IPS-18c (cell line): ENCODE results near the gene SPDYE3.
"Not testable (repeated sequence)": the region's sequence is repeated elsewhere in the genome, so short reads cannot be mapped to it uniquely, and the experiment has no call there.

Source experiments
- H3K4me3 ChIP-seq: 2 replicates; pipeline ENCODE4 v1.7.0; 2013; ENCODE audit warnings: low read depth, mild to moderate bottlenecking, low read length, moderate library complexity; ENCODE audit not compliant: insufficient read depth
- H3K9me3 ChIP-seq: one replicate; pipeline ENCODE4 v1.6.1; 2013; ENCODE audit warnings: mild to moderate bottlenecking, low read length, moderate library complexity; ENCODE audit not compliant: control insufficient read depth, insufficient read depth

SPDYE3 gene

DNA sequence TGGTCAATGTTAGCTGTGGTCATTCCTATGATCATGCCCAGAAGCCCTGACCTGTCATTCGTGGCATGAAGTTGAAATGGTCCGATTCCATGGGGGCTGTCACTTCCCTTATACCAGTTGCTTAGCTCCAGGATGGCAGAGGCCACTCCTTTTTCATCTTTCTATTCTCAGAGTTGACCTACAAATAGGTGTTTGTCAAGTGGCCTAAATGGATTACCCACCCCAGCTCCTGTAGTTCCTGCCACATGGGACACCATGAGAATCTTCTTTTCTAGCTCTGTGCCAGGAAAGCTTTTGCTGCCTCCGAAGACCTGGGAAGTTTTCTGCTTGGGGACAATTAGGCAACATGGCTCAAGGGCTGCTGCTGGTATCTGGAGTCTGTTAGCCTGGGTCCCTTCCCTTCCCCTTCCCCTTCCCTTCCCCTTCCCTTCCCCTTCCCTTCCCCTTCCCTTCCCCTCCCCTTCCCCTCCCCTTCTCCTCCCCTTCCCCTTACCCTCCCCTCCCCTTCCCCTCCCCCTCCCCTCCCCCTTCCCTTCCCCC, 25.4 kb upstream of the SPDYE3 start:
- H3K4me3 ChIP-seq: not testable (repeated sequence)

DNA sequence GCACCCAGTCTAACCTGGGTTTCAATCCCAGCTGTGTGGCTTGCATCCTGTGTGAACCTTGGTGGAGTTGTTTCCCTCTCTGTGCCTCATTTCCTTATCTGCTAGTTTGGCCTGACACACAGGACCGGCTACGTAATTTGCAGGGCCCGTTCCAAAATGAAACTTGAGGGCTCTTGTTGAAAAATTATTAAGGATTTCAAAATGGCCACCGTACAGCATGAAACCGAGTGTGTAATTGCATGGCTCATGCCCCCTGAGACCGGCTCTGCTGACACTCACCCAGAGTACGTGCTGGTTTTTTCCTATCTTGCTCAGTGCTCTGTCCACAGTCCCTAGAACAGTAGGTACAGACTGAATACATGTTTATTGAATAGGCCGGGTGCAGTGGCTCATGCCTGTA, 24.4 kb upstream of the SPDYE3 start:
- not testable (repeated sequence) for H3K9me3 ChIP-seq, H3K4me3 ChIP-seq

More for the DNA sequence above, 25.4 kb upstream of the SPDYE3 start:
- not testable (repeated sequence) for H3K9me3 ChIP-seq

DNA sequence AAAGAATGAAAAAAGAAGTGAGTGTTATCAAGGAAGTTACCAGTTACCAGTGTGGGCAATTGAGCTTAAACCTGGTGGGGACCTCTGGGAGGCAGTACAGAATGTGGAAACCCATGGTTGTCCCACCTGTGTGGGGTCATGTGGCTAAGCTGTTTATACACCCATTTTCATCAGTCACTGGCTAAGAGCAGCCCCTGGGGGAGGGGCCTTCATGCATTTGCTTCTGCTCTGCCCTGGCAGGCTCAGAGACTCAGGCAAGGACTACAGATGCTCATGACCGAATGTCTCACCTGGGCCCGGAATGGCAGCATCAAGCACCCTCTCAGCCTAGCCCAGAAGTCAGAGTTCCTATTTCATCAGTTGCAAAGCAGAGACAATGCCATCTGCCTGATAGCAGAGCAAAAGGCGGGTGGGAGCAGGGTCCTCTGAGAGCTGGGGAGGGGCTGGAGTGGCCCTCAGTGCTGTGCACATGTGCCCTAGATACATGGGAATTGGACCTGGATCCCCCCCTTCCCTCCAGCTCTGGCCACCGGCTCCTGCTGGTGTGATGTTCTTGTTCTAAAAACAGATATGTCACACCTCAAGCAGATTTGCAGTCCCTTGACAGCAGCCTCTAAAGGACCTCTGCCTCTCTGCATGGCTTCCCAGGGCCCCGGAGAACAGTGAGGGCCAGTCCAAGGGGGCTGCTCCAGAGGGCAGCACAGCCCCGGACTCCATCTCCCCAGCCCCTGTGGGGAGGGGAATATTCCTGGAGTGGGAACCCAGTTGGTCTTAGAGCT, 20.1 kb upstream of the SPDYE3 start:
- H3K9me3 ChIP-seq, H3K4me3 ChIP-seq: not testable (repeated sequence)

DNA sequence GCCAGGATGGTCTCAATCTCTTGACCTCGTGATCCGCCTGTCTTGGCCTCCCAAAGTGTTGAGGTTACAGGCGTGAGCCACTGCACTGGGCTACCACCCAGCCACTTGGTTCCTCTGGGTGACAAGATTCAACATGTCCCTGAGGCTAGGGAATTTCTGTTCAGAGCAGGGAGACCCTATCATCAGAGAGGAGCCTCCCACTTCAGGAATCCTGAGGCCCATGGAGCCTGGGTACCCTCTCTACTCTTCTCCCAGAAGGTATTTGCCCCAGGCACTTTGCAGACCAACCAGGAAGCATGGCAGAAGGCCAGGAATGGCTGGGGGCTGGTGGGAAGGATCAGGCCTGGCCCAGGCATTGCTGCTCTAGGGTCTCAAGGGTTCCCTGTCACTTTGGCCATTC, 19.2 kb upstream of the SPDYE3 start:
- not testable (repeated sequence) for H3K4me3 ChIP-seq, H3K9me3 ChIP-seq

DNA sequence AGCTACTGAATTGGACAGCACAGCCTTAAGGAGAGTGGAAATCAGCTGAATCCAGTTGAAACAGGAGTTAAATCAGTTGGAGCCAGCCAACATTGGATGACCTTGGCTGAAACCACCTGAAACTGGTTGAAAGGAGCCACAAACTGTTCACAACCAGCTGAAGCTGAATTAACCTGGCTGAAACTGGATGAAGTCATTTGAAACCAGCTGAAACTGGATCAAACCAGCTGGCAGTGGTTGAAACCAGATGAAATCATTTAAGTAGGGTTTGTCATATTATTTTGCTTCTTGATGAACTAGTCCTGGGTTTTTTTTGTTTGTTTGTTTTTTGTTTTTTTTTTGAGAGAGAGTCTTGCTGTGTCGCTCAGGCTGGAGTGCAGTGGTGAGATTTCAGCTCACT, 15.3 kb upstream of the SPDYE3 start:
- H3K4me3 ChIP-seq, H3K9me3 ChIP-seq: not testable (repeated sequence)

DNA sequence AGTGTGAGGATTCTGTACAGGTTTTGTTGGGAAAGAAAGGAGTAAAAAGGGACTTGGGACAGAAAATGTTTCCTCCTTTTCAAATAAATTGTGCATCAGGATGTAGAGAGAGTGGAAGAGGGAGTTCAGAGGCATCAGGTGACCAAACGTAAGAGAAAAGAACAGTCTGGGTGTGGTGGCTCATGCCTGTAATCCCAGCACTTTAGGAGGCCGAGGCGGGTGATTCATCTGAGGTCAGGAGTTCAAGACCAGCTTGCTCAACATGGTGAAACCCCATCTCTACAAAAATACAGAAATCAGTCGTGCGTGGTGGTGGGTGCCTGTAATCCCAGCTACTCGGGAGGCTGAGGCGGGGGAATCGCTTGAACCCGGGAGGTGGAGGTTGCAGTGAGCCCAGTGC, 12.2 kb upstream of the SPDYE3 start:
- not testable (repeated sequence) for H3K4me3 ChIP-seq, H3K9me3 ChIP-seq

DNA sequence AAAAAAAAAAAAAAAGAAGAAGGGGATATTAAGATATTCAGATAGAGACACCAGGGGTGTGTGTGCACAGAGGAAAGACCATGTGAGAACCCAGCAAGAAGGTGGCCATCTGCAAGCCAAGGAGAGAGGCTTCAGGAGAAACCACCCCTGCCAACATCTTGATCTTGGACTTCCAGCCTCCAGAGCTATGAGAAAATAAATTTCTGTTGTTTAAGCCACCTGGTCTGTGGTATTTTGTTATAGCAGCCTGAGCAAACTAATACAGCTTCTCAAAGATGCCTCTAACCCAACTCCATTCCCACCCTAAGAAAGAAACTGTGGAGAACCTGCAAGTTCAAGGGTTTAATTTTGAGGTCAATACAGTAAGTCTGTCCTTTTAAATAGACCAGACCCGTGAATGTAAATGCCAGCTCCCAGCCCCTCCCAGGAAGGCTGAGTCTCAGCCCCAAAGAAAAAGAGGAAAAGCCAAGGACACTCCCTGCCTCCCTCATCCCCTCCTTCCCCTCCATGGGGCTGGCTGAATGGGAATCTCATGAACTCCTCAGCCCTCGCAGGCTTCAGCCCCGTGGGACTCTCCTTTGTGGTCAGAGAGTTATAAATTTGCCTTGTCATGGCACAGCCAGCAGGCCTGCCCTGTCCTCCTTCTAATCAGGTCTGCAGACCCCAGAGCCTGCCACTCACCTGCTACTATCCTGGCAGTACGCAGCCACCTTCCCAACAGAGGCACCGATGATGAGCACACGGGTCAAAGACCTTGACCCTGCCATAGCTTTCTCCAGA, 9.5 kb upstream of the SPDYE3 start:
- H3K9me3 ChIP-seq: not testable (repeated sequence)

DNA sequence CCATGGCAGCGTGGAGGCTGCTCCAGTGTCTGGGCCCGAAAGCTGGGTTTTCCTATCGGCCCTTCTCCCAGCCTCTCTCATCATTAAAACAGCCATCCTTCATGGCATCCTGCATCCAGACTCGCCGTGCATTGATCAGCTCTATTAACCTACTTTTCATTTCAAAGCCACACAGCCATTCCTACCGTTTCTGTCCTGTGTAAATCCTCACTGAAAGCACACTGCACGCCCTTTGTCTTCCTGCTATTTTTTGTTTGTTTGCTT, 8.9 kb upstream of the SPDYE3 start:
- not testable (repeated sequence) for H3K9me3 ChIP-seq, H3K4me3 ChIP-seq

More for the DNA sequence above, 9.5 kb upstream of the SPDYE3 start:
- H3K4me3 ChIP-seq: not testable (repeated sequence)

DNA sequence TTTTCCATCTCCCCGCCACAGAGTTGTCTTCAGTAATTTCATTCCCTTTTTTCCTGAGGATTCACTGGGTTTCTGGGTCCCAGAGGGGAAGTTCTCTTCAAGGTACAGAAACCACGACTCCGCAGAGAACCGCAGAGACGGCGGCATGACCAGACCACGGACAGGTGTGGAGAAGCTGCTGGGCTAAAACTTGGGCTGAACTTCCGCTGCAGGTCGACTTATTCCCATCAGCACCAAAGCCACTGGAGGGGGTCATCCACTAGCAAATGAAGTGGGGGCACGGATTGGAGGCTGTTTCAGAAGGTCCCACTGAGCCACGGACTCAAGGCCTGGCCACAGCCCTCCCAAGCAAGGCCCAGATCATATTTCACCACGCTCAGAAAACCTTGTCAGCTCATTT, 3.0 kb upstream of the SPDYE3 start:
- not testable (repeated sequence) for H3K9me3 ChIP-seq

DNA sequence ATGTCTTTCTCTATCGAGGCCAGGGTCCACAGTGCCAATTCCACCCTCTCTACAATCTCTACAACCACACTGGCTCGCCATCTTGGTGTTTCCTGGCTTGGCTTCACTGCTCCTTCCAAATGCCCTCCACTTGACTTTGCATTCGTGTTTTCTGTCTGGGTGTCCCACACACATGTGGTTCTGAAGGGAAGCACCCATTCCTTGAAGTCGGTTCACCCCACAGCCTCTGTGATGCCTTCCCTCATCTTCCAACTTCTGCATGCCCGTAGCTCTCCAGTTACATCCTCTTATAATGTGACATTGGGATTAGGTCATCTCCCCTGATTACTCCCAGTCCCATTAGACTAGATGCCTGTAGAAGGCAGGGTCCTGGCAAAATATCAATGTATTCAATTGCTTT, 10.8 kb downstream of the SPDYE3 start:
- not testable (repeated sequence) for H3K4me3 ChIP-seq, H3K9me3 ChIP-seq

More for the DNA sequence above, 3.0 kb upstream of the SPDYE3 start:
- H3K4me3 ChIP-seq: not testable (repeated sequence)

DNA sequence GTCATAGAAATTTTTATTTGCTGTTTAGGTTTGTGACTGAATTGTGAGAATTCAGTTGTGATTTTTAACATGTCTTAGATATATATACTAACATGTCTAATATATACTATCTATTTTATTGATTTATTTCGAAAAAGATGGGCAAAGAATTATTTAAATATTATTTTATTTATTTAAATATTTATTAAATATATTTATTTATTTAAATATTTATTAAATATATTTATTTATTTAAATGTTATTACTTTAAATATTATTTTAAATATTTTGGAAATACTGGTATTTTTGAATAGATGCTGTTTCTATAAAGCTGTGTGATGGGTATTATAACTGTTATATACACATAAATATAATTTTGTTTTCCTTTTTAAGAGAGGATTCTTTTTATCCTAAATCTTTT, 14.1 kb downstream of the SPDYE3 start:
- not testable (repeated sequence) for H3K4me3 ChIP-seq, H3K9me3 ChIP-seq

DNA sequence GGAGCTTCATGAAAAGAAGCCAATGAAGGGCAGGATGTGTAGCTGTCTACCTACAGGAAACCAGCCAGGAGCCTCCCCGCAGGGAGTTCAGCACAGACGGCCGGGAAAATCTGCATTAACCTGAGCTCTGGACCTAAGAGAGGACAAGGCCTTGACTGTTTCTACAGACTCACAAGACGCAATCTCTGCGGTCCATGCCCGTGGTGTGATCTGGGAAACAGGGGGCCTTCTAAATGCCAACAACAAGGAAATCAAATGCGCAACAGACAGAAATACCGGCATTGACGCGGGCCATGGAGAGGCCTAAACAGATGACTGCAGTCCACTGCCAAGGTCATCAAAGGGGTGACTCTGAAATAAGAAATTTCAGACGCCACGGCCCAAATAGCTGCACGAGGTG, 16.7 kb downstream of the SPDYE3 start:
- H3K9me3 ChIP-seq: not testable (repeated sequence)

DNA sequence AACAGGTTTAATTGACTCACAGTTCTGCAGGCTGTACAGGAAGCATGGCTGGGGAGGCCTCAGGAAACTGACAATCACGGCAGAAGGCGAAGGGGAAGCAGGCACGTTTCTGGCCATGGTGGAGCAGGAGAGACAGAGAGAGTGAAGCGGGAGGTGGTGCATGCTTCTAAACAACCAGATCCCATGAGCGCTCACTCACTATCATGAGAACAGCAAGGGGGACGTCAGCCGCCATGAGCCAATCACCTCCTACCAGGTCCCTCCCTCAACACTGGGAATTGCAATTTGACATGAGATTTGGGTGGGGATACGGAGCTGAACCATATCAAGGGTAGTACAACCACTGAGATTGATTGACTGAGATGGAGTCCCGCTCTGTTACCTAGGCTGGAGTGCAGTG, 18.2 kb downstream of the SPDYE3 start:
- H3K9me3 ChIP-seq, H3K4me3 ChIP-seq: not testable (repeated sequence)

More for the DNA sequence above, 16.7 kb downstream of the SPDYE3 start:
- H3K4me3 ChIP-seq: not testable (repeated sequence)

DNA sequence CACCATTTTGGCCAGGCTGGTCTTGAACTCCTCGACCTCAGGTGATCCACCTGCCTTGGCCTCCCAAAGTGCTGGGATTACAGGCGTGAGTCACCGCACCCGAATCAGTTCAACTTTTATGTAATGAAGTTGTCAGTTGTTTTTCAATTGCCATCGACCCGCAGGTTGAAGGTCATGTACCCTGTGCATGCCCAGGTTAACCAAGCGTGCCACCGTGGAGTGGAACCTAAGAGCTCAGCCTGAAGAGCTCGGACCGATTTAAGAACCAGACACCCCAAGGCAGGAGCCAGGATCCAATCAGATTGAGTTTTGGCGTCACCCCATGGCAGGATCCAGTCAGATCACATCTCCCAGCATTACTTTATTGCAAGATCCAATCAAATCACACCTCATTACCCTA, 19.4 kb downstream of the SPDYE3 start:
- H3K4me3 ChIP-seq, H3K9me3 ChIP-seq: not testable (repeated sequence)

DNA sequence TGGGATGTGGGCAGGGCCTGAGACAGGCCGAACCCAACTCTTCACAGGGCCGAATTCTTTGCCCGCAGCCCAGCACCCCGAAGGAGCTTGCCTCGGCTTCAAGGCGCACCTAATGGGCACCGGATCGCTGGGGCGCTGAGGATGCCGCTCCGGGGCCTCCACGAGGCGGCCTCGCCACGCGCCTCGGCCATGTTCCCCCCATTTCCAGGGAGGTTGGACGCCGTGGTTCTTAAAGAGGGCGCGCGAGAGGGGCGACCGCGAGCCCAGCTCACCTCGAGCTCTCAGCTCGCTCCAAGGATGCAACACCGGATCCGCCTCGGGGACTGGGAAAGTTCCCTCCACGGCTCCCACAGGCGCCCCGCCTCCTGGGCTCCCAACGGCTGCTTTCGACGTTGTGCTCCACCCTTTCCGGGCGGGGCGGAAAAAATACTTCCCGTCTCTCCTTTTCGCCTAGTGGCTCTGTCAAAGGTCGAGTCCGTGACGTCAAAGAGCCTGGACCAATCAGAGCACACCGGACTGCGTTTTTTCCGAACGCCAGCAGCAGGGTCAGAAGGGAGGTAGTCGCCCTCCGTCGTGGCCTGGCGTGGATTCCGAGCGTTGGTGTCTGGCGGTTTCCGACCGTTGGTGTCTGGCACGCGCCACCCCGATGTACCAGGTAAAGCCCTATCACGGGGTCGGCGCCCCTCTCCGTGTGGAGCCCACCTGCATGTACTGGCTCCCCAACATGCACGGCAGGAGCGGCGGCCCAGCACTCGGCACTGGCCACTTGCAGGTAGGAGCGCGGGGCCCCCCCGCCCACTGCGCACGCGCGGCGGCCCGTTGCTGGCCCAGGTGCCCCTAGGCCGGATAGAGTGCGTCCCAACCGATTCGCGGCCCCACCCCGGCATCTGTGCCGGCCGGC, 28.3 kb downstream of the SPDYE3 start:
- not testable (repeated sequence) for H3K9me3 ChIP-seq
- H3K4me3 ChIP-seq: peak overlapping the region; percentile 84

DNA sequence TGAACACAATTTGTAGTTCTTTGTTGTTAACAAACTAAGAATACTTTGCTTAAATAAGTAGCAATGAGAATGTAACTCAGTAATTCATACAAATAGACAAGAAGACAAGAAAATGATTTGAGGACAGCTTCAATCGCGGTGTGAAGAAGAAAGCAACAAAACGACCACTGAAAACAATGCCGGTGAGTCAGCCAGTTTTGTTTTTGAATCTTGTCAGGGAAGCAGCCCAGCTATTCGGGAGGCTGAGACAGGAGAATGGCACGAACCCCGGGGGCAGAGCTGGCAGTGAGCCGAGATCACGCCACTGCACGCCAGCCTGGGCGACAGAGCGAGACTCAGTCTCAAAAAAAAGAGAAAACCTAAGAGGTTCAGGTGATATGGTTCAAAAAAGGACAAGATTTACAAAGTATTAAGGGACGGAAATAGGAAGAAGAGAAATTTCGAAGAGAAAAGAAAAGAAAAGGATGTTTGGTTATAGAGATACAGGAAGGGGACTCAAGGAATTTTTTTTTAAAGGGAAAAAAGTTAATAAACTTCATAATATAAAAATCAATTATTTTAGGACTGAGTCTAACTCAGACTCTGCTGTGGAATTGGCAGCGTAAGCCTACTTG, 30.7 kb downstream of the SPDYE3 start:
- not testable (repeated sequence) for H3K9me3 ChIP-seq, H3K4me3 ChIP-seq

DNA sequence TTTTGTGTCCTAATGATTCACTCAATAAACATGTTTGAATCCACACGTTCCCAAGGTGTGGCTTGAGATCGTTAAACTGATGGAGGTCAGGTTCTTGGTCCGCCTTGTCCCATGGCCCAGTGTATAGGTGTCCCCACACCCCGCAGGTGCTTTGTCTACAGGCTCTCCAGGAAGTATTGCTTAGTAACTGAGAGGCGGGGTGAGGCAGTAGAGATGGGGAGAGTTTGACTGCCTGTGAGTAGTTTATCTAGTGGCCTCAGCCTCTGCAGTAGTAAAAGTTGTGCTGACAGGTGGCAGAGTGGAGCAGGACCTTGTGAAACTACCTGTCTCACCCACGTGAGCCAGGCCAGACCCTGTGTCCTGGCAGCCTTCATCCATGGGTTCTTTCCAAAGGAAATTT, 33.8 kb downstream of the SPDYE3 start:
- H3K9me3 ChIP-seq, H3K4me3 ChIP-seq: not testable (repeated sequence)
